ENCODE measurements around the gene ISM1.

GRCh38 chr20:13298692-13299373 is 77.8 kb downstream of the ISM1 start:
- no peak for TF ChIP-seq CTCF (conservative IDR thresholded peaks at IDR 0.05; ENCODE audit: low read depth in 2 of 2)
- no peak for TF ChIP-seq EZH2 (IDR thresholded peaks at IDR 0.05; ENCODE audit: low read depth, unreplicated experiment)
- TF ChIP-seq EZH2phosphoT487 (IDR thresholded peaks at IDR 0.05; ENCODE audit: unreplicated experiment) = no peak
- no peak for TF ChIP-seq REST (IDR thresholded peaks at IDR 0.05; ENCODE audit: unreplicated experiment)
- TF ChIP-seq ZNF114 (CRISPR knock-in tag; IDR thresholded peaks at IDR 0.05) = no peak
- no peak for TF ChIP-seq POLR2AphosphoS5 (IDR thresholded peaks at IDR 0.05; ENCODE audit: low read depth)
- TF ChIP-seq ETS1 (IDR thresholded peaks at IDR 0.05) = no peak
- TF ChIP-seq JUNB (IDR thresholded peaks at IDR 0.05; ENCODE audit: unreplicated experiment) = no peak
